CD4-positive, alpha-beta T cell treated with Interleukin-6 for 4 hours (primary cell): Measurements from ENCODE around the gene VWDE.
"Not testable (repeated sequence)": the region's sequence is repeated elsewhere in the genome, so short reads cannot be mapped to it uniquely, and the experiment has no call there.

Experiments
- DNase-seq: peaks from one replicate; pipeline ENCODE4 v3.0.0-alpha.2; 2020; ENCODE audit warnings: mixed read lengths

The VWDE gene

GRCh38 chr7:12403287-12404181 is at the start of gene VWDE:
TSS of gene VWDE (minus strand) at chr7:12403865. CDS start at chr7:12403716, 149 bp downstream.
- DNase-seq: peak; percentile 61

GRCh38 chr7:12453136-12453535 is 49.5 kb upstream of the VWDE start:
- not testable (repeated sequence) for DNase-seq

GRCh38 chr7:12450615-12451014 is 47.0 kb upstream of the VWDE start:
- no peak for DNase-seq

GRCh38 chr7:12444785-12445184 is 41.1 kb upstream of the VWDE start:
- no peak for DNase-seq

GRCh38 chr7:12440229-12440628 is 36.6 kb upstream of the VWDE start:
- DNase-seq: no peak

GRCh38 chr7:12436896-12437535 is 33.4 kb upstream of the VWDE start:
- DNase-seq: no peak

- no peak for DNase-seq
These were observed 32.5 kb upstream of the VWDE start for GRCh38 chr7:12436126-12436525.

GRCh38 chr7:12434012-12434642 is 30.5 kb upstream of the VWDE start:
- DNase-seq: no peak

- no peak for DNase-seq
These were observed 28.4 kb upstream of the VWDE start for GRCh38 chr7:12431886-12432556.

GRCh38 chr7:12425311-12425710 is 21.6 kb upstream of the VWDE start:
- DNase-seq: no peak

GRCh38 chr7:12423997-12424745 is 20.5 kb upstream of the VWDE start:
- no peak for DNase-seq

GRCh38 chr7:12423355-12423996 is 19.8 kb upstream of the VWDE start:
- DNase-seq: no peak

- no peak for DNase-seq
These were observed 19.1 kb upstream of the VWDE start for GRCh38 chr7:12422554-12423320.

GRCh38 chr7:12418452-12418851 is 14.8 kb upstream of the VWDE start:
- DNase-seq: no peak

GRCh38 chr7:12415072-12415471 is 11.4 kb upstream of the VWDE start:
- DNase-seq: no peak

GRCh38 chr7:12412407-12412806 is 8.7 kb upstream of the VWDE start:
- no peak for DNase-seq

- DNase-seq: no peak
These were observed 6.9 kb upstream of the VWDE start for GRCh38 chr7:12410523-12410922.

GRCh38 chr7:12409097-12409711 is 5.5 kb upstream of the VWDE start:
- DNase-seq: no peak

GRCh38 chr7:12407652-12408051 is 4.0 kb upstream of the VWDE start:
- DNase-seq: not testable (repeated sequence)

GRCh38 chr7:12402365-12402725 is 1.3 kb downstream of the VWDE start:
- no peak for DNase-seq
